CD4-positive, alpha-beta T cell (primary cell): ENCODE measurements around the gene ALOX12B. TPM values are rescaled to one million over a fixed set of nuclear protein-coding genes. Genes with fewer than 3 reads are reported as not detected.

Source experiments
- ATAC-seq: fragments of 200-7000 bp; cut with Tn5 transposase; one replicate; pipeline ENCODE4 v1.10.0; 2022; ENCODE audit warnings: mild to moderate bottlenecking; ENCODE audit not compliant: poor library complexity
- CTCF ChIA-PET: fragments of 350-600 bp; sonication (Branson Sonifier 250); formaldehyde crosslinking; loops from one replicate; lab custom pipeline; 2021; ENCODE audit warnings: antibody characterized with exemption, inconsistent platforms; lab: Charles Lee
- POLR2A ChIA-PET: fragments of 350-600 bp; sonication (Branson Sonifier 250); formaldehyde crosslinking; loops from one replicate; lab custom pipeline; 2021; ENCODE audit warnings: antibody characterized with exemption, inconsistent platforms; lab: Charles Lee
- DNase-seq, 14 experiments: peaks; one replicate each; pipeline ENCODE4 v3.0.0-alpha.2; 2013 to 2020; ENCODE audit warnings: mixed read lengths in 2 of 14
- H3K27ac ChIP-seq, 2 donors: one replicate each; pipeline versions ENCODE4 v1.5.1 to v1.7.0; 2013; ENCODE audit warnings: low read length in 2 of 2, low read depth in 1 of 2, mild to moderate bottlenecking in 1 of 2
- H3K27me3 ChIP-seq, 2 experiments: 1 replicate in 1 of 2; 2 replicates in 1 of 2; pipeline versions ENCODE4 v1.6.1 to v1.7.0; 2013; ENCODE audit warnings: low read length in 2 of 2, control low read depth in 1 of 2, mild to moderate bottlenecking in 1 of 2, moderate library complexity in 1 of 2; ENCODE audit not compliant: insufficient read depth in 2 of 2, control insufficient read depth in 1 of 2
- H3K36me3 ChIP-seq: one replicate; pipeline ENCODE4 v1.6.1; 2013; ENCODE audit warnings: low read length, control low read depth; ENCODE audit not compliant: insufficient read depth
- H3K4me1 ChIP-seq: one replicate; pipeline ENCODE4 v1.6.1; 2013; ENCODE audit warnings: low read length, control low read depth; ENCODE audit not compliant: insufficient read depth
- H3K4me3 ChIP-seq: one replicate; pipeline ENCODE4 v1.5.1; 2013; ENCODE audit warnings: mild to moderate bottlenecking, low read length, moderate library complexity
- H3K9me3 ChIP-seq, 2 experiments: 1 replicate in 1 of 2; 2 replicates in 1 of 2; pipeline versions ENCODE4 v1.6.1 to v1.7.0; 2013; ENCODE audit warnings: low read length in 2 of 2, mild to moderate bottlenecking in 2 of 2, control low read depth in 1 of 2, moderate library complexity in 1 of 2; ENCODE audit not compliant: control insufficient read depth in 1 of 2, insufficient read depth in 1 of 2
- H3K27ac Mint-ChIP-seq: one replicate; pipeline ENCODE4 v1.8.0; 2020; ENCODE audit warnings: mixed read lengths
- H3K27me3 Mint-ChIP-seq: one replicate; pipeline ENCODE4 v1.8.0; 2021; ENCODE audit warnings: mixed read lengths
- H3K36me3 Mint-ChIP-seq: one replicate; pipeline ENCODE4 v1.8.0; 2021; ENCODE audit warnings: low read depth, mixed read lengths
- H3K4me1 Mint-ChIP-seq: one replicate; pipeline ENCODE4 v1.8.0; 2021; ENCODE audit warnings: low read depth, mixed read lengths
- H3K4me3 Mint-ChIP-seq: one replicate; pipeline ENCODE4 v1.8.0; 2020; ENCODE audit warnings: mild to moderate bottlenecking, mixed read lengths
- H3K9me3 Mint-ChIP-seq: one replicate; pipeline ENCODE4 v1.8.0; 2020; ENCODE audit warnings: mixed read lengths
- intact Hi-C, 2 experiments: fragments of 100-400 bp; cut with DNase I in 1 of 2; cut with micrococcal nuclease in 1 of 2; formaldehyde crosslinking; loops; one replicate each; pipeline versions ENCODE4 v1.15.1 to v1.9.0; 2023 to 2025; cut with DNase I, micrococcal nuclease
- total RNA-seq, 174 experiments: library from RNA in 2 of 174; stranded (reverse) in 2 of 174; gene quantifications; one replicate each; pipeline ENCODE4 v1.2.3 and lab custom pipeline; 2021 to 2026
- TF ChIP-seq, protein P1 (sequence below): fragments of 200-600 bp; IDR thresholded peaks from one replicate; pipeline ENCODE4 v1.8.0; 2022; ENCODE audit warnings: antibody characterized with exemption, mild to moderate bottlenecking

Gene ALOX12B
- total RNA-seq, 2 experiments from 2014 or later, result 0.41 TPM; not detected in 1

DNA sequence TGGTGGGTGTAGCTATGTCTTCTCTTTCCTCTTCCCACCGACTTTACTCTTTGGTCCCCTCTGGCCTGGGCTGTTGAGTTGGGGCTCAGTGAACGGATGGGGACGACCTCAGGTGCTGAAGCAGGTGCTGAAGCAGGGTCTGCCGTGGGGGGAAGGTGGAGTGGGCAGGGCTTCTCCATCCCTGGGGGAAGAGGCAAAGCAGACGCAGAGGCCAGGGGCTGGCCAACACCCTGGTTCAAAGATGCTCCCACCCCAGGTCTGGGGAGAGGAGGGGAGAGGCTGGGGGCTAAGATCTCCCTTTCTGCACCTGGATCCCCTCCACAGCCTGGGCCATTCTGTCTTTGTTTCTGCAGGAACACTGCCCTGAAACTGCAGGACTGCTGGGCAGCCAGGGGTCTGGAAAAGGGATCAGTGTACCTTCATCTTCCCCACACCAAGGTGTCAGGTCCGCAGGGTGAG is 22.9 kb downstream of the ALOX12B start:
- H3K4me1 Mint-ChIP-seq, result no peaks in the 10 kb centered on the region
- no peak for ATAC-seq
- H3K36me3 ChIP-seq, result no peaks in the 10 kb centered on the region
- TF ChIP-seq, protein P1, sequence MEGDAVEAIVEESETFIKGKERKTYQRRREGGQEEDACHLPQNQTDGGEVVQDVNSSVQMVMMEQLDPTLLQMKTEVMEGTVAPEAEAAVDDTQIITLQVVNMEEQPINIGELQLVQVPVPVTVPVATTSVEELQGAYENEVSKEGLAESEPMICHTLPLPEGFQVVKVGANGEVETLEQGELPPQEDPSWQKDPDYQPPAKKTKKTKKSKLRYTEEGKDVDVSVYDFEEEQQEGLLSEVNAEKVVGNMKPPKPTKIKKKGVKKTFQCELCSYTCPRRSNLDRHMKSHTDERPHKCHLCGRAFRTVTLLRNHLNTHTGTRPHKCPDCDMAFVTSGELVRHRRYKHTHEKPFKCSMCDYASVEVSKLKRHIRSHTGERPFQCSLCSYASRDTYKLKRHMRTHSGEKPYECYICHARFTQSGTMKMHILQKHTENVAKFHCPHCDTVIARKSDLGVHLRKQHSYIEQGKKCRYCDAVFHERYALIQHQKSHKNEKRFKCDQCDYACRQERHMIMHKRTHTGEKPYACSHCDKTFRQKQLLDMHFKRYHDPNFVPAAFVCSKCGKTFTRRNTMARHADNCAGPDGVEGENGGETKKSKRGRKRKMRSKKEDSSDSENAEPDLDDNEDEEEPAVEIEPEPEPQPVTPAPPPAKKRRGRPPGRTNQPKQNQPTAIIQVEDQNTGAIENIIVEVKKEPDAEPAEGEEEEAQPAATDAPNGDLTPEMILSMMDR, result no peak
- CTCF ChIA-PET, result interaction anchor here (1.5 kb wide), 1 partner anchor 9 kb away, joined by 5 read pairs; no protein-coding TSS in a partner anchor
- no peaks in the 10 kb centered on the region for H3K36me3 Mint-ChIP-seq
- POLR2A ChIA-PET, result no interaction called here
- H3K9me3 ChIP-seq, result no peaks in the 10 kb centered on the region
- H3K9me3 Mint-ChIP-seq, result no peaks in the 10 kb centered on the region
- no peaks in the 10 kb centered on the region for H3K4me1 ChIP-seq
- no peak overlapping the region for H3K4me3 ChIP-seq
- peaks cover 57% of the 10 kb centered on the region for H3K27me3 Mint-ChIP-seq
- H3K27me3 ChIP-seq, result peaks cover 20 to 43% of the 10 kb centered on the region in 2 experiments
- no peak overlapping the region for H3K27ac Mint-ChIP-seq
- H3K4me3 Mint-ChIP-seq, result no peak overlapping the region
- intact Hi-C loops, result loop anchor here (5.0 to 10.0 kb wide), 3 partner anchors 683 to 933 kb away; no protein-coding TSS in a partner anchor
- no peak for DNase-seq
- no peak overlapping the region for H3K27ac ChIP-seq

DNA sequence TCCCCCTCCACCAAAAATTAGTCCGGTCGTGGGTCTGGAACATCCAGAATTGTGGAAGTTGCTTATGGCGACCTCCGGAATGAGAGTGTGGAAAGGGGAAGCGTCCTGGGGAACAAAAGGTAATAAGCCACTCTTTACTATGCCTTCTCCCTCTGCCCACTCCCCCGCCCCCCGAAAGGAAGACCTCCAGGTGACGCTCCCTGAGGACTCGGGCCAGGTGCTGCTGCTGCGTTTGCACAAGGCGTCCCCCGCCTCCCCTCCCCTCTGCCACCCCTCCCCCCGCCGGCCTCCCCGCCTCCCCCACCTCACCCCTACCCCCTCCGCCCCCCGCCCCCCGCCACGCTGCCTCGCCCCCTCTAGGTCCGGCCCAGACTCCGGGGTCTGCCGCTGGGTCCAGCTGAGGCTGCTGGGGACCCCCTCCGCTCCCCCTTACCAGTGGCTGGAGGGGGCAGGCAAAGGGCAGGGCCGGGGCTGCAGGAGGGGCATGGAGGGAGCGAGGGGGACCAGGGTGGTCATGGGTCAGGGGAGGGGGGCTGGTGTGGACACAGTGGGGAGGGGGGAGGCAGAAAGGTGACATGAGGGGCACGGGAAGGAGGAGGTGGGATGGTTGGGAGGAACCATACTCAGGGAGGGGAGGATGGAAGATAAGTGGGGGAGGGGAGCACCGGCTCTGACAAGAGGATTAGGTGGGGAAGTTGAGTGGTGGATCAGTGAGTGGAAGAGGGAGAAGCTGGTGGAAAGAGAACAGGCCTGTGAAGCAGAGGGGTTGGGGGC is 23.6 kb downstream of the ALOX12B start:
- intact Hi-C loops, result loop anchor here (5.0 to 10.0 kb wide), 3 partner anchors 683 to 933 kb away; no protein-coding TSS in a partner anchor
- peaks cover 63% of the 10 kb centered on the region for H3K27me3 Mint-ChIP-seq

DNA sequence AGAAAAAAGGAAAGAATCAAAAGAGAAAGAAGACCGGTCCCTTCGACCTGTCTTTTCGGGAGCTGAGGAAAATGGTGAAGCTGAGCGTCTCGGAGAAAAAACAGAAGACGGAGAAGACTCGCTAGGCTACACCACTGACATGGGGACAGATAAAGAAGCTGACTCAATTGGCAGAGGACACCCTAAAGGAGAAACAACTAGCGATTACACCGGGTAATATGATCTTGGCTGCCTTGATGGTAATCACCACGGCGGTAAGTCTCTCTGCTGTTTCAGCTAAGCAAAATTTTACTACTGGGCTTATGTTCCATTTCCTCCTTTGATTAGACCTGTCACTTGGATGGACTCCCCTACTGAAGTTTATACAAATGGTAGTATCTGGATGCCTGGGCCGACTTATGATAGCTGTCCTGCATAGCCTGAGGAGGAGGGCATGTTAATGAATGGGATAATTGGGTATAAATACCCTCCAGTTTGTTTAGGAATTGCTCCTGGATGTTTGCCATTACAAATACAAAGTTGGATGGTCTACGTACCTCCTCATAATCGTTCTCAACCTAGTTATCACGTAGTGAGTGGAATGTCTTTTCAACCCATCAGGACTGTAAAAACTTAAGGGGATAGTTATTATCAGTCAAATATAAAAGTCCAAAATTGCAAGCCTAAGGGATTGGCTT is 24.6 kb downstream of the ALOX12B start:
- ChIA-PET POLR2A (no interaction called here), CTCF (interaction anchor here (4.4 to 5.0 kb wide), 2 partner anchors 11 to 16 kb away, joined by 24 to 59 read pairs; no protein-coding TSS in a partner anchor)
- Mint-ChIP-seq H3K9me3 (no peaks in the 10 kb centered on the region), H3K36me3 (no peaks in the 10 kb centered on the region), H3K27me3 (peaks cover 66% of the 10 kb centered on the region), H3K4me1 (no peaks in the 10 kb centered on the region), H3K27ac (no peak overlapping the region), H3K4me3 (no peak overlapping the region)
- intact Hi-C loops, result loop anchor here (5.0 to 10.0 kb wide), 3 partner anchors 684 to 934 kb away; no protein-coding TSS in a partner anchor
- TF ChIP-seq, protein P1, result no peak
- Histone ChIP-seq H3K36me3 (no peaks in the 10 kb centered on the region), H3K4me1 (no peaks in the 10 kb centered on the region), H3K4me3 (no peak overlapping the region), H3K27me3 (peaks cover 20 to 56% of the 10 kb centered on the region in 2 experiments), H3K27ac (no peak overlapping the region), H3K9me3 (no peaks in the 10 kb centered on the region)
- no peak for ATAC-seq
- no peak for DNase-seq

More for the DNA sequence above, 23.6 kb downstream of the ALOX12B start:
- Mint-ChIP-seq H3K4me3 (no peak overlapping the region), H3K4me1 (no peaks in the 10 kb centered on the region), H3K36me3 (no peaks in the 10 kb centered on the region), H3K9me3 (no peaks in the 10 kb centered on the region), H3K27ac (no peak overlapping the region)
- TF ChIP-seq, protein P1, result no peak
- DNase-seq, result no peak
- H3K27me3 ChIP-seq, result peaks cover 20 to 49% of the 10 kb centered on the region in 2 experiments
- no peaks in the 10 kb centered on the region for H3K36me3 ChIP-seq
- ATAC-seq, result no peak
- H3K4me1 ChIP-seq, result no peaks in the 10 kb centered on the region
- ChIA-PET CTCF (no interaction called here), POLR2A (no interaction called here)
- H3K27ac ChIP-seq, result no peak overlapping the region
- no peak overlapping the region for H3K4me3 ChIP-seq
- H3K9me3 ChIP-seq, result no peaks in the 10 kb centered on the region
